ENCODE results near the gene MIB1. TPM values are rescaled to one million over a fixed set of nuclear protein-coding genes. Genes with fewer than 3 reads are reported as not detected.

Gene MIB1
- total and polyA plus RNA-seq, 9 of the 15 experiments (the other 6 are each of a cell fraction or from before 2014, with no cell fraction given) = 7.2 to 43.8 (median 23.2) TPM

GRCh38 chr18:21769206-21769605, 28.6 kb downstream of the MIB1 start:
- BruUV-seq (replicated peaks) = no TSS peak
- 80% methylated on average over 4 of the region's 4 CpGs for WGBS (ENCODE audit: insufficient coverage, low coverage, missing lambda C conversion rate)
- Histone ChIP-seq H3K4me2 (ENCODE audit: insufficient read depth, low read length) (no peak overlapping the region), H3K4me3 (no peak overlapping the region), H2AFZ (ENCODE audit: low read depth, low read length) (no peak overlapping the region), H3K9me3 (replicated peaks; ENCODE audit: control insufficient read depth, insufficient read depth, low read depth, low read length) (no peaks in the 10 kb centered on the region), H3K4me1 (replicated peaks in 1 of 2; ENCODE audit: control insufficient read depth in 2 of 2, insufficient read depth in 2 of 2, low read length in 2 of 2) (no peaks in the 10 kb centered on the region), H3K36me3 (ENCODE audit: control insufficient read depth, insufficient read depth, low read length) (peaks cover 43% of the 10 kb centered on the region), H4K20me1 (replicated peaks; ENCODE audit: control insufficient read depth, insufficient read depth, low read length) (no peaks in the 10 kb centered on the region), H3K79me2 (ENCODE audit: control insufficient read depth, insufficient read depth, low read length) (peaks cover 14% of the 10 kb centered on the region; the same call in 2 of the 3 replicates), H3K27me3 (ENCODE audit: control insufficient read depth in 2 of 2, insufficient read depth in 2 of 2, low read length in 2 of 2) (no peaks in the 10 kb centered on the region), H3K9ac (ENCODE audit: insufficient read depth in 1 of 2, low read depth in 2 of 2, low read length in 2 of 2) (no peak overlapping the region), H3K9me1 (ENCODE audit: control insufficient read depth, insufficient read depth, low read length) (no peaks in the 10 kb centered on the region), H3K27ac (ENCODE audit: extremely low read depth, low read depth, low read length) (no peak overlapping the region)
- DNase-seq (ENCODE audit: extremely low read depth in 1 of 4, low spot score in 3 of 4) (no peak), FAIRE-seq (no peak), ATAC-seq (no peak)
- ChIA-PET CTCF (ENCODE audit: low intra/inter-chr PET ratio) (no interaction called here), POLR2A (interaction anchor here (0.7 to 1.0 kb wide), 2 partner anchors 9 to 157 kb away, joined by 3 read pairs; no protein-coding TSS in a partner anchor)
- in situ Hi-C loops (cut with MboI) (no loop called here), intact Hi-C loops (cut with micrococcal nuclease) (no loop called here)
- no peak for TF ChIP-seq CREB3 (tag; conservative IDR thresholded peaks at IDR 0.05; ENCODE audit: low read depth)
- no peak for TF ChIP-seq ELF1 (tag; IDR thresholded peaks at IDR 0.05)
- no peak for TF ChIP-seq XRCC3 (IDR thresholded peaks at IDR 0.05)
- TF ChIP-seq ZNF398 (CRISPR knock-in tag; IDR thresholded peaks at IDR 0.05) = no peak
- no peak for TF ChIP-seq ZKSCAN3 (CRISPR knock-in tag; IDR thresholded peaks at IDR 0.05)
- no peak for TF ChIP-seq SRSF3 (IDR thresholded peaks at IDR 0.05; ENCODE audit: insufficient read depth, low read length)
- no peak for TF ChIP-seq ATF3 (IDR thresholded peaks at IDR 0.05)
- no peak for TF ChIP-seq ATF3 (CRISPR knock-in tag; conservative IDR thresholded peaks at IDR 0.05)
- TF ChIP-seq RBM39 (optimal IDR thresholded peaks at IDR 0.05; ENCODE audit: low read depth, low read length) = no peak
- no peak for TF ChIP-seq RCOR1 (IDR thresholded peaks at IDR 0.05; ENCODE audit: borderline replicate concordance in 1 of 2, low read depth in 2 of 2, low read length in 2 of 2)
- no peak for TF ChIP-seq IFI16 (CRISPR knock-in tag; IDR thresholded peaks at IDR 0.05)
- no peak for TF ChIP-seq SMARCA5 (IDR thresholded peaks at IDR 0.05)
- TF ChIP-seq ILF3 (IDR thresholded peaks at IDR 0.05; ENCODE audit: borderline replicate concordance) = no peak
- TF ChIP-seq SMARCC2 (IDR thresholded peaks at IDR 0.05; ENCODE audit: low read depth) = no peak
- no peak for TF ChIP-seq RBM15 (IDR thresholded peaks at IDR 0.05; ENCODE audit: insufficient read depth, low read length)
- no peak for TF ChIP-seq NEUROD1 (IDR thresholded peaks at IDR 0.05; ENCODE audit: borderline replicate concordance, low read depth, low read length, partially characterized antibody)
- no peak for TF ChIP-seq ARHGAP35 (IDR thresholded peaks at IDR 0.05; ENCODE audit: partially characterized antibody)
- no peak for TF ChIP-seq ZNF217 (CRISPR knock-in tag; IDR thresholded peaks at IDR 0.05)
- no peak for TF ChIP-seq MITF (IDR thresholded peaks at IDR 0.05)
